Superior temporal gyrus (tissue), 1 donor: Measurements from ENCODE around the gene ANXA8L1.
"Not testable (repeated sequence)": the region's sequence is repeated elsewhere in the genome, so short reads cannot be mapped to it uniquely, and the experiment has no call there.

Experiments
- DNase-seq: peaks from one replicate; pipeline ENCODE4 v3.0.0-alpha.2; 2016; ENCODE audit errors: extremely low spot score

ANXA8L1 gene

GRCh38 chr10:46397767-46398166 is 22.2 kb downstream of the ANXA8L1 start:
- DNase-seq, result not testable (repeated sequence)

DNA sequence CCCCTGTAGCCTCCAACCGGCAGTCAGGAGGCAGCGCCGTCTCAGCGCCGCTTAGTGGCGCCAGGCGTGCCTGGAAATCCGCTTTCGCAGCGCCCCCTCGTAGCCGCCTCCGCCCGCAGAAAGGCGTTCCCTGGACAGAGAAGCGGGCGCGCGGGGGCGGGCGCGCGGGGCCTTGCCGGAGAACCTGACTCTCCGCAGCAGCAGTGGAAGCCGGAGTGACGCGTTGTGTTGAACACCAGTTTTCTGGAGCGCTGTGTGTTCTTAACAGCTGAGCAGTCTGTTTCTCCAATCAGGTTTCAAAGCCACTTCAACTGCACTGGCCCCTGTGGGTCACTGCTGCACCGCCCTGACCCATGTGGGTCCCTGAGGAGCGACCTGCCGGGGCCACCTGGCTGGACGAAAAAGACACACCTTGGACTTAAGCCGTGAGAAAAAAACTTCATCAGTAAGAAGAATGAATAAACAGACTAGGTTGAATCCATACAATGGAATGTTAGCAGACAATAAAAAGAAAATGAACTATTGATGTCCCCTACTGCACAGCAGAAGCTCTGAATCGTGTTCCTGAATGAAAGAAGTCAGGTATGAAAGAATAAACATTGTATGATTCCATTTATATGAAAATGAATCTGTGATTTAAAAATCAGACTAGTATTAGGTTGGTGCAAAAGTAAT is 22.8 kb downstream of the ANXA8L1 start:
- DNase-seq, result peak; percentile 6

- DNase-seq, result not testable (repeated sequence)
Observed at GRCh38 chr10:46409556-46409955, 34.0 kb downstream of the ANXA8L1 start.

- DNase-seq, result not testable (repeated sequence)
Observed at GRCh38 chr10:46411123-46411522, 35.5 kb downstream of the ANXA8L1 start.

DNA sequence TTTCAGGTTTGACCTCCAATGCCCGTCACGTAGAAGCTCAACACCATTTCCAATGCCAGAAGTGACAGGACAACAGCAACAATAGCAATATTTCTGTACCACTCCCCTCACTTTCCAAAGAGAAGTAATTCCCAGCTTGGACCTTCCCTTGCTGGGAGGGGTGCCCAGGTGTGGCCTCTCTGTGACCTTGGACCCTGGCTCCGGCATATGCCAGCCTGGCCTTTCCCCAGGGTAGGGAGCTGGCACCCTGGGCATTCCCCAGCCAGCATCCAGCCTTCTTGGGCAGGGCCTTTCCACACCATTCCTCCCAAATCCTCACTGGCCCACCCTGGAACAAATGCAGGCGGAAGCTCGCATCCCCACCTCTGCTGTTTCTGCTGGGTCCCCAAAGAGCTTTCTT is 37.1 kb downstream of the ANXA8L1 start:
- DNase-seq, result not testable (repeated sequence)

DNA sequence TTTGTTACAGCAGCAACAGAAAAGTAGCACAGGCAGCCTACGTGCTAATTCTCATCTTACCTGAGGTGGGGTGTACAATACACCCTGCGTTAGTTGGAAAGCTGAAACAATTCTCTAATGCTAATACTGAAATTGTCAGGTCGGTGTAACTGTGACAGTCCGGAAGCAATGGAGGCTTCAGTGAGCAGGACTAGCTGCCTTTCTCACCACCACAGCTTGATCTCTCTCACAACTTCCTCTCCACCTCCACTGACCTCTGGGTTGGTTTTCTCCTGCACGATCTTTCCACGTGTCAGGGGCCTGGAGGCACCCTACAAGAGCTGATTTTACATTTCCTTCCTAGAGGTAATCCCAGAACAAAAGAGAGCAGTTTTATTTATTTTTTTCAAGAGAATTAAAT is 39.7 kb downstream of the ANXA8L1 start:
- DNase-seq, result not testable (repeated sequence)

GRCh38 chr10:46418283-46418682 is 42.7 kb downstream of the ANXA8L1 start:
- not testable (repeated sequence) for DNase-seq

- not testable (repeated sequence) for DNase-seq
Observed at GRCh38 chr10:46419570-46420379, 44.2 kb downstream of the ANXA8L1 start.

GRCh38 chr10:46423550-46423949 is 48.0 kb downstream of the ANXA8L1 start:
- not testable (repeated sequence) for DNase-seq

DNA sequence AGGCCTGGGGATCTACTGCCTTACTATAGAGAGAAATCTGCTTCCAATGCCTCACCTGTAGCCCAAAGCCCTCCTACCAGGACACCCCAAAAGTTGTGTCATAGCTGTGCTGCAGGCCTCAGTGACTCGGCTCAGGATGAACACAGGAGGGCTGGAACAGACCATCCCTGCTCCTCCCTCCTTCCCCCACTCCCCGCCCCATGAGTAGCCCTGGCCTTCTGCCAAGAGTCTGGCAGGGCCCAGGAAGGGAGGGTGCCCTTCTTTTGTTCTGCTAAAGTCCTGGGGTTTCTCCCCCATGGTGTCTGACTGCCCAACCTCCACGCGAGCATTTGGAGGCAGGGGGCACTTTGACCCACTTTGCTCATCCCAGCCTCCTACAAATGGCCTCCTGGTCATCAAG is 65.4 kb downstream of the ANXA8L1 start:
- not testable (repeated sequence) for DNase-seq
